Keratinocyte (primary cell): ENCODE results near the gene PROM1.

Experiments used
- EZH2 ChIP-seq: IDR thresholded peaks from one replicate; pipeline ENCODE4 v1.6.1; 2012; ENCODE audit warnings: inconsistent platforms, mild to moderate bottlenecking, low read length, moderate library complexity
- TF ChIP-seq, protein P1 (sequence below), 3 experiments: IDR thresholded peaks in 1 of 3; conservative IDR thresholded peaks in 1 of 3; optimal IDR thresholded peaks in 1 of 3; 2 replicates in 2 of 3; 3 replicates in 1 of 3; pipeline versions ENCODE3 to v1.5.1; 2011; ENCODE audit warnings: low read length in 3 of 3, mild to moderate bottlenecking in 3 of 3, moderate library complexity in 2 of 3, control low read depth in 1 of 3, inconsistent platforms in 1 of 3; ENCODE audit not compliant: insufficient read depth in 2 of 3; ENCODE audit errors: extremely low read depth in 1 of 3

DNA sequence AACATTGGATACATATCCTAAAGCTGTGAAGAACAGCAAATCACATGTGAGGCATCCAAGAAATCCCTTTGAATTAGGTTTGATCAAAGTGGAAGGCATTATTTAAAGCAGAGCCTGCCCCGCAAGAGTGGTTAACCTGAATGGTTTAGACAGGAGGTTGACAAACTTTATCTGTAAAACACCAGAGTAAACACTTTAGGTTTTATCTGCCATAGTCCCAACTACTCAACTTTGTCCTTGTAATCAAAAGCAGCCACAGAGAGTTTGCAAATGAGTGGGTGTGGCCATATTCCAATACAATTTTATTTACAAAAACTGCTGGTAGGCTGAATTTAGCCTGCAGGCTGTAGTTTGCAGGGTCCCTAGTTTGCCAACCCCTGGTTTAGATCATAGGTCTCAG lies 95.6 kb downstream of the PROM1 start:
- no peak for TF ChIP-seq EZH2
- TF ChIP-seq, protein P1, sequence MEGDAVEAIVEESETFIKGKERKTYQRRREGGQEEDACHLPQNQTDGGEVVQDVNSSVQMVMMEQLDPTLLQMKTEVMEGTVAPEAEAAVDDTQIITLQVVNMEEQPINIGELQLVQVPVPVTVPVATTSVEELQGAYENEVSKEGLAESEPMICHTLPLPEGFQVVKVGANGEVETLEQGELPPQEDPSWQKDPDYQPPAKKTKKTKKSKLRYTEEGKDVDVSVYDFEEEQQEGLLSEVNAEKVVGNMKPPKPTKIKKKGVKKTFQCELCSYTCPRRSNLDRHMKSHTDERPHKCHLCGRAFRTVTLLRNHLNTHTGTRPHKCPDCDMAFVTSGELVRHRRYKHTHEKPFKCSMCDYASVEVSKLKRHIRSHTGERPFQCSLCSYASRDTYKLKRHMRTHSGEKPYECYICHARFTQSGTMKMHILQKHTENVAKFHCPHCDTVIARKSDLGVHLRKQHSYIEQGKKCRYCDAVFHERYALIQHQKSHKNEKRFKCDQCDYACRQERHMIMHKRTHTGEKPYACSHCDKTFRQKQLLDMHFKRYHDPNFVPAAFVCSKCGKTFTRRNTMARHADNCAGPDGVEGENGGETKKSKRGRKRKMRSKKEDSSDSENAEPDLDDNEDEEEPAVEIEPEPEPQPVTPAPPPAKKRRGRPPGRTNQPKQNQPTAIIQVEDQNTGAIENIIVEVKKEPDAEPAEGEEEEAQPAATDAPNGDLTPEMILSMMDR (optimal IDR thresholded peaks at IDR 0.05 in 1 of 3, IDR thresholded peaks at IDR 0.05 in 1 of 3, conservative IDR thresholded peaks at IDR 0.05 in 1 of 3; ENCODE audit: extremely low read depth in 1 of 3, insufficient read depth in 2 of 3, low read length in 3 of 3), result no peak
